ENCODE results near the gene KRT16.
"Not testable (repeated sequence)": the region's sequence is repeated elsewhere in the genome, so short reads cannot be mapped to it uniquely, and the experiment has no call there.

The KRT16 gene

GRCh38 chr17:41626914-41627295 lies 14.3 kb upstream of the KRT16 start:
- DNase-seq = not testable (repeated sequence)

GRCh38 chr17:41626028-41626913 lies 13.7 kb upstream of the KRT16 start:
- DNase-seq = not testable (repeated sequence)

- DNase-seq = no peak
Observed at GRCh38 chr17:41625602-41626001, 13.0 kb upstream of the KRT16 start.

GRCh38 chr17:41624208-41625101 lies 11.9 kb upstream of the KRT16 start, which contains the start of gene KRT17:
KRT17 (minus strand) TSS chr17:41624575; CDS start chr17:41624509, 66 bp downstream.
- no peak for DNase-seq

- not testable (repeated sequence) for DNase-seq
Observed at GRCh38 chr17:41623184-41623861, 10.8 kb upstream of the KRT16 start.

GRCh38 chr17:41622340-41623183 lies 10.0 kb upstream of the KRT16 start:
- DNase-seq = not testable (repeated sequence)

- DNase-seq = no peak
Observed at GRCh38 chr17:41621916-41622315, 9.3 kb upstream of the KRT16 start.

GRCh38 chr17:41621435-41621817 lies 8.9 kb upstream of the KRT16 start:
- not testable (repeated sequence) for DNase-seq

GRCh38 chr17:41620583-41621434 lies 8.2 kb upstream of the KRT16 start:
- DNase-seq = no peak

GRCh38 chr17:41619927-41620582 lies 7.5 kb upstream of the KRT16 start:
- not testable (repeated sequence) for DNase-seq

GRCh38 chr17:41619036-41619926 lies 6.7 kb upstream of the KRT16 start:
- no peak for DNase-seq

GRCh38 chr17:41618341-41619035 lies 5.9 kb upstream of the KRT16 start:
- DNase-seq = peak; percentile 40

GRCh38 chr17:41617698-41618097 lies 5.1 kb upstream of the KRT16 start:
- DNase-seq = no peak

GRCh38 chr17:41617136-41617535 lies 4.6 kb upstream of the KRT16 start:
- DNase-seq = no peak

GRCh38 chr17:41616486-41616885 lies 3.9 kb upstream of the KRT16 start:
- DNase-seq = not testable (repeated sequence)

GRCh38 chr17:41615454-41615853 lies 2.9 kb upstream of the KRT16 start:
- peak; percentile 27 for DNase-seq

GRCh38 chr17:41614767-41615166 lies 2.2 kb upstream of the KRT16 start:
- not testable (repeated sequence) for DNase-seq

GRCh38 chr17:41614098-41614497 lies 1.5 kb upstream of the KRT16 start:
- DNase-seq = no peak
